HL-60 (cell line): ENCODE results near the gene SYNPO2.

Experiments used
- CTCF ChIP-seq: IDR thresholded peaks from one replicate; pipeline ENCODE4 v1.5.1; 2011; ENCODE audit warnings: low read length, control low read depth, inconsistent platforms; ENCODE audit not compliant: insufficient read depth
- GABPA ChIP-seq: IDR thresholded peaks from 2 replicates; pipeline ENCODE4 v1.6.1; 2012; ENCODE audit warnings: low read depth
- SPI1 ChIP-seq: IDR thresholded peaks from 2 replicates; pipeline ENCODE4 v1.6.1; 2012; ENCODE audit warnings: low read depth, mild to moderate bottlenecking, borderline replicate concordance

GRCh38 chr4:118869808-118870342 lies 18.8 kb upstream of the SYNPO2 start:
- no peak for TF ChIP-seq CTCF
- TF ChIP-seq GABPA = no peak
- no peak for TF ChIP-seq SPI1
